ENCODE measurements around the gene IDUA.

- no peak for TF ChIP-seq CTCF (IDR thresholded peaks at IDR 0.05; ENCODE audit: low read depth, low read length, missing input control)
- TF ChIP-seq MAX (IDR thresholded peaks at IDR 0.05): no peak
- no peak for TF ChIP-seq REST (IDR thresholded peaks at IDR 0.05)
- no peak for TF ChIP-seq NR2F2 (IDR thresholded peaks at IDR 0.05)
- TF ChIP-seq TAF1 (conservative IDR thresholded peaks at IDR 0.05): no peak
- TF ChIP-seq GABPA (IDR thresholded peaks at IDR 0.05 in 1 of 2, conservative IDR thresholded peaks at IDR 0.05 in 1 of 2): no peak
Observed at GRCh38 chr4:965048-965765, 21.6 kb upstream of the IDUA start.

All from liver (tissue), 3 donors.